DOHH2 (cell line): ENCODE results near the gene UNC5A.

Experiments
- H3F3A ChIP-seq: fragments of 200-600 bp; sonication (generic), shearing (Covaris generic); 2 replicates; pipeline ENCODE4 v1.6.0; 2016; ENCODE audit warnings: antibody characterized with exemption, mild to moderate bottlenecking; ENCODE audit not compliant: control insufficient read depth, insufficient read depth
- H3K27ac ChIP-seq: fragments of 200-600 bp; sonication (generic); 2 replicates; pipeline ENCODE4 v1.5.1; 2014; ENCODE audit warnings: low read depth, mild to moderate bottlenecking, low read length, moderate library complexity
- H3K27me3 ChIP-seq: fragments of 200-600 bp; sonication (generic); 2 replicates; pipeline ENCODE4 v1.6.1; 2014; ENCODE audit warnings: mild to moderate bottlenecking, low read length, mixed read lengths; ENCODE audit not compliant: control insufficient read depth
- H3K36me3 ChIP-seq: fragments of 200-600 bp; sonication (generic); 2 replicates; pipeline ENCODE4 v1.6.1; 2014; ENCODE audit warnings: mild to moderate bottlenecking, low read length, moderate library complexity, mixed read lengths; ENCODE audit not compliant: control insufficient read depth
- H3K4me1 ChIP-seq: fragments of 200-600 bp; sonication (generic); 2 replicates; pipeline ENCODE4 v1.6.1; 2014; ENCODE audit warnings: mild to moderate bottlenecking, low read length, mixed read lengths; ENCODE audit not compliant: control insufficient read depth
- H3K4me2 ChIP-seq: fragments of 200-600 bp; sonication (generic); 2 replicates; pipeline ENCODE4 v1.6.0; 2014; ENCODE audit warnings: mild to moderate bottlenecking, low read length, moderate library complexity
- H3K4me3 ChIP-seq: fragments of 200-600 bp; sonication (generic); 2 replicates; pipeline ENCODE4 v1.5.1; 2014; ENCODE audit warnings: mild to moderate bottlenecking, low read length, mixed read lengths
- H3K79me2 ChIP-seq: fragments of 200-600 bp; sonication (generic); 2 replicates; pipeline ENCODE4 v1.6.1; 2014; ENCODE audit warnings: mild to moderate bottlenecking, low read length, mixed read lengths; ENCODE audit not compliant: control insufficient read depth
- H3K9me2 ChIP-seq: fragments of 200-600 bp; sonication (generic); replicated peaks from 2 replicates; pipeline ENCODE4 v1.6.1; 2014; ENCODE audit warnings: mild to moderate bottlenecking, low read length, mixed read lengths; ENCODE audit not compliant: control insufficient read depth
- H3K9me3 ChIP-seq: fragments of 200-600 bp; sonication (generic); 2 replicates; pipeline ENCODE4 v1.6.1; 2014; ENCODE audit warnings: antibody characterized with exemption, low read length, mixed read lengths; ENCODE audit not compliant: control insufficient read depth, insufficient read depth
- H4K20me1 ChIP-seq: fragments of 200-600 bp; sonication (generic); 2 replicates; pipeline ENCODE4 v1.6.0; 2014; ENCODE audit warnings: low read depth, mild to moderate bottlenecking, antibody characterized with exemption, low read length, moderate library complexity; ENCODE audit not compliant: control insufficient read depth, insufficient read depth
- EZH2phosphoT487 ChIP-seq: fragments of 200-600 bp; sonication (generic); IDR thresholded peaks from 2 replicates; pipeline ENCODE4 v1.6.1; 2017; ENCODE audit warnings: borderline replicate concordance, mild to moderate bottlenecking, antibody characterized with exemption, low read length, moderate library complexity, mixed read lengths
- TF ChIP-seq, protein P1 (sequence below): fragments of 200-600 bp; sonication (generic); IDR thresholded peaks from one replicate; pipeline ENCODE4 v1.5.1; 2014; ENCODE audit warnings: antibody characterized with exemption, mild to moderate bottlenecking, low read depth, low read length; ENCODE audit not compliant: poor library complexity, severe bottlenecking

Gene UNC5A

GRCh38 chr5:176779537-176779936 is 30.8 kb upstream of the UNC5A start:
- Histone ChIP-seq H3F3A (no peaks in the 10 kb centered on the region), H3K79me2 (no peaks in the 10 kb centered on the region), H3K27ac (no peak overlapping the region), H3K4me2 (no peak overlapping the region), H3K4me1 (no peaks in the 10 kb centered on the region), H3K9me2 (no peaks in the 10 kb centered on the region), H3K4me3 (no peak overlapping the region), H3K27me3 (no peaks in the 10 kb centered on the region), H3K36me3 (no peaks in the 10 kb centered on the region), H3K9me3 (no peaks in the 10 kb centered on the region), H4K20me1 (no peaks in the 10 kb centered on the region)
- TF ChIP-seq, protein P1, sequence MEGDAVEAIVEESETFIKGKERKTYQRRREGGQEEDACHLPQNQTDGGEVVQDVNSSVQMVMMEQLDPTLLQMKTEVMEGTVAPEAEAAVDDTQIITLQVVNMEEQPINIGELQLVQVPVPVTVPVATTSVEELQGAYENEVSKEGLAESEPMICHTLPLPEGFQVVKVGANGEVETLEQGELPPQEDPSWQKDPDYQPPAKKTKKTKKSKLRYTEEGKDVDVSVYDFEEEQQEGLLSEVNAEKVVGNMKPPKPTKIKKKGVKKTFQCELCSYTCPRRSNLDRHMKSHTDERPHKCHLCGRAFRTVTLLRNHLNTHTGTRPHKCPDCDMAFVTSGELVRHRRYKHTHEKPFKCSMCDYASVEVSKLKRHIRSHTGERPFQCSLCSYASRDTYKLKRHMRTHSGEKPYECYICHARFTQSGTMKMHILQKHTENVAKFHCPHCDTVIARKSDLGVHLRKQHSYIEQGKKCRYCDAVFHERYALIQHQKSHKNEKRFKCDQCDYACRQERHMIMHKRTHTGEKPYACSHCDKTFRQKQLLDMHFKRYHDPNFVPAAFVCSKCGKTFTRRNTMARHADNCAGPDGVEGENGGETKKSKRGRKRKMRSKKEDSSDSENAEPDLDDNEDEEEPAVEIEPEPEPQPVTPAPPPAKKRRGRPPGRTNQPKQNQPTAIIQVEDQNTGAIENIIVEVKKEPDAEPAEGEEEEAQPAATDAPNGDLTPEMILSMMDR: no peak
- TF ChIP-seq EZH2phosphoT487: no peak

DNA sequence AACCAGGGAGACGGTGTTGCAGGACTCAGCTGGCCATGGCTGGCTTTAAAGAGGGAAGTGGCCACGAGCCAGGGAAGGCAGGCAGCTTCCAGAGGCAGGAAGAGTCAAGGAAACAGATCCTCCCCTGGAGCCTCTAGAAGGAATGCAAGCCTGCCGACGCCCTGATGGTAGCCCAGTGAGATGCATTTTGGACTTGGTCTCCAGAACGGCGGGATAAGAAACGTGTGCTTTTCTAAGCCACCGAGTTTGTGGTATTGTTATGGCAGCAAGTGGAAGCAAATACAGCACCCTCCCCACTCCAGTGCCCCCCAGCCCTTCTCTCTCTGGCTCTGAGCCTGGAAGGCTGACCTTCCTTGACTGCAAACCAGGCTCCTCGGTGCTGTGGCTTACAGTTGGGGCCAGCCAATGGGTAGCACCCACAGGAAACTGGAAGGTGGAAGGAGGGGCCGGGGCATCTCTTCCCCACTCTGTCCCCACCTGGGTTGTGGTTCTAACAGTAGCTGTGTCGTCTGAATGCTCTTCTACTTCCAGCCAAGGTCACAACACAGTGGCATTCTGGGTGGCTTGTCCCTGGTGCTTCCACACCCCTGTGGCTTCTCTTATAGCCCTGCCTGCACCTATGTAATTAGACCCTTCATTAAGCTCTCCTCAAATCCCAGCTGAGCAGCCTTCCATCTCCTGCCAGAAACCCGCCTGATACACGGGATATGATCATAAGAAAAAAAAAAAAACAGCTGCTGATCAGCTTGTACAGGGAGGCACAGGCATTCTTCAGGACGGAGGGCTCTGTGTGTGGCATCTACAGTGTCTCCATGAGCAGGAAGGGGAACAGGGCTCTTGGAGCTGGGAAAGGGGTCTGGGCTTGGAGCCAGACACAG is 29.9 kb upstream of the UNC5A start:
- Histone ChIP-seq H4K20me1 (no peaks in the 10 kb centered on the region), H3K9me3 (no peaks in the 10 kb centered on the region), H3K36me3 (no peaks in the 10 kb centered on the region), H3K4me3 (no peak overlapping the region), H3K27me3 (no peaks in the 10 kb centered on the region), H3F3A (no peaks in the 10 kb centered on the region), H3K79me2 (no peaks in the 10 kb centered on the region), H3K27ac (no peak overlapping the region), H3K9me2 (no peaks in the 10 kb centered on the region), H3K4me2 (no peak overlapping the region), H3K4me1 (no peaks in the 10 kb centered on the region)
- TF ChIP-seq EZH2phosphoT487: no peak
- TF ChIP-seq, protein P1: no peak

GRCh38 chr5:176781054-176781375 is 29.3 kb upstream of the UNC5A start:
- no peaks in the 10 kb centered on the region for H3K36me3 ChIP-seq
- H4K20me1 ChIP-seq: no peaks in the 10 kb centered on the region
- no peak for TF ChIP-seq EZH2phosphoT487
- TF ChIP-seq, protein P1: no peak
- H3K4me2 ChIP-seq: no peak overlapping the region
- no peaks in the 10 kb centered on the region for H3K9me3 ChIP-seq
- no peaks in the 10 kb centered on the region for H3F3A ChIP-seq
- H3K27ac ChIP-seq: no peak overlapping the region
- no peaks in the 10 kb centered on the region for H3K9me2 ChIP-seq
- H3K27me3 ChIP-seq: no peaks in the 10 kb centered on the region
- H3K4me1 ChIP-seq: no peaks in the 10 kb centered on the region
- no peak overlapping the region for H3K4me3 ChIP-seq
- H3K79me2 ChIP-seq: no peaks in the 10 kb centered on the region
